ENCODE data around the gene JAML. TPM values are rescaled to one million over a fixed set of nuclear protein-coding genes. Genes with fewer than 3 reads are reported as not detected.

JAML gene
- total and polyA plus RNA-seq, 9 of the 15 experiments (the other 6 are each of a cell fraction or from before 2014, with no cell fraction given): 0.05 to 0.32 (median 0.22) TPM; not detected in 4

DNA sequence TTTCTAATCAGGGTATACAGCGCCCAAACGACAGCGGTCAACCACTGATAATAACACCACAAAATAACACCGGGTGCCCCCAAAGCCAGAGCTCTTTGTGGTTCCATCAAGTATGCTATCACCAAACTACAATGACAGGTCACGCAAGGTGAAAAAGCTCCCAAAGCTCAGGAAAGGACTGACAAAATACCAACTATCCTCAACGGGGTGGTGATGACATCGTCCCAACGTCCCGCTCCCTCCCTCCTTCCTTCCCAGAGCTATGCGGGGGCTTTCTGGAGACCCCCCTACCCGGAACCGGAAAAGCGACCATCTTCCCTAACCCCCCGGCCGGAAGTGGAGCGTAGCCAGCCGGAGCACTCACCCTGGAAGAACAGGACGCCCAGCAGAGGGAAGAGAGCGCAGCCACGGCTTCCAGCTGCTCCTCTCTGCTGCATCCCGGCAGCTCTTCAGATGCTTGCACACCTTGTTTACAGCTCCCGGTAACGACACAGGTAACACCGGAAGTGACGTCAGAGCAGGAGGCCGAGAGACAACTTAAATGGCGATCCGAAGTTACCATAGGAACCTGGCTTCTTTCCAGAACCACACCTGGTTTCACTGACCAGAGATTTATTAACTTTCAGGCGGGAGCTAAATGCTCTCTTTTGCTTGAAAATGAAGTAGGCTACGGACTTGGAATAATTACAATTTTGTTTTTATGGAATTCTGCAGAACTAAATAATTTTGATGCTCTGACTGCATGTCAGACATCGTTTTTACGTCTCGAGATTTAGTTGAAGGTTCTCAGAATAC is 27.2 kb upstream of the JAML start, which contains the start of gene MPZL3 (continued):
- TF ChIP-seq NR1H2 (CRISPR knock-in tag; IDR thresholded peaks at IDR 0.05) (no peak), ZNF143 (CRISPR knock-in tag; IDR thresholded peaks at IDR 0.05) (0 out of 2 replicates have a peak, but pooled peaks have one; percentile 21), FOSL1 (tag; conservative IDR thresholded peaks at IDR 0.05) (peak; percentile 51), ETV6 (IDR thresholded peaks at IDR 0.05; ENCODE audit: borderline replicate concordance in 1 of 2, low read depth in 2 of 2, low read length in 1 of 2) (no peak), ETV6 (CRISPR knock-in tag; IDR thresholded peaks at IDR 0.05; ENCODE audit: borderline replicate concordance) (no peak), XRCC3 (IDR thresholded peaks at IDR 0.05) (no peak), E2F3 (CRISPR knock-in tag; IDR thresholded peaks at IDR 0.05) (no peak), RNF2 (IDR thresholded peaks at IDR 0.05) (no peak), CREB1 (IDR thresholded peaks at IDR 0.05) (peak; percentile 73), CREB1 (CRISPR knock-in tag; IDR thresholded peaks at IDR 0.05) (peak; percentile 89), PPARD (CRISPR knock-in tag; IDR thresholded peaks at IDR 0.05) (no peak), BRD4 (IDR thresholded peaks at IDR 0.05) (no peak), BACH1 (tag; IDR thresholded peaks at IDR 0.05) (no peak), FOS (IDR thresholded peaks at IDR 0.05; ENCODE audit: extremely low read depth, insufficient read length) (no peak), THRAP3 (IDR thresholded peaks at IDR 0.05; ENCODE audit: borderline replicate concordance) (no peak), GTF2A2 (tag; IDR thresholded peaks at IDR 0.05) (no peak), PHF21A (IDR thresholded peaks at IDR 0.05; ENCODE audit: borderline replicate concordance, low read depth) (no peak), ZC3H4 (CRISPR knock-in tag; IDR thresholded peaks at IDR 0.05; ENCODE audit: borderline replicate concordance) (no peak), ELF4 (CRISPR knock-in tag; IDR thresholded peaks at IDR 0.05) (peak; percentile 76; the same call in 1 of the 2 replicates), FOXK2 (conservative IDR thresholded peaks at IDR 0.05 in 1 of 2, IDR thresholded peaks at IDR 0.05 in 1 of 2; ENCODE audit: low read depth in 2 of 2) (peak; percentile 70 to 88)
- TF ChIP-seq, protein P1, sequence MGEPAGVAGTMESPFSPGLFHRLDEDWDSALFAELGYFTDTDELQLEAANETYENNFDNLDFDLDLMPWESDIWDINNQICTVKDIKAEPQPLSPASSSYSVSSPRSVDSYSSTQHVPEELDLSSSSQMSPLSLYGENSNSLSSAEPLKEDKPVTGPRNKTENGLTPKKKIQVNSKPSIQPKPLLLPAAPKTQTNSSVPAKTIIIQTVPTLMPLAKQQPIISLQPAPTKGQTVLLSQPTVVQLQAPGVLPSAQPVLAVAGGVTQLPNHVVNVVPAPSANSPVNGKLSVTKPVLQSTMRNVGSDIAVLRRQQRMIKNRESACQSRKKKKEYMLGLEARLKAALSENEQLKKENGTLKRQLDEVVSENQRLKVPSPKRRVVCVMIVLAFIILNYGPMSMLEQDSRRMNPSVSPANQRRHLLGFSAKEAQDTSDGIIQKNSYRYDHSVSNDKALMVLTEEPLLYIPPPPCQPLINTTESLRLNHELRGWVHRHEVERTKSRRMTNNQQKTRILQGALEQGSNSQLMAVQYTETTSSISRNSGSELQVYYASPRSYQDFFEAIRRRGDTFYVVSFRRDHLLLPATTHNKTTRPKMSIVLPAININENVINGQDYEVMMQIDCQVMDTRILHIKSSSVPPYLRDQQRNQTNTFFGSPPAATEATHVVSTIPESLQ (CRISPR knock-in tag; IDR thresholded peaks at IDR 0.05): no peak
- TF ChIP-seq, protein P2, sequence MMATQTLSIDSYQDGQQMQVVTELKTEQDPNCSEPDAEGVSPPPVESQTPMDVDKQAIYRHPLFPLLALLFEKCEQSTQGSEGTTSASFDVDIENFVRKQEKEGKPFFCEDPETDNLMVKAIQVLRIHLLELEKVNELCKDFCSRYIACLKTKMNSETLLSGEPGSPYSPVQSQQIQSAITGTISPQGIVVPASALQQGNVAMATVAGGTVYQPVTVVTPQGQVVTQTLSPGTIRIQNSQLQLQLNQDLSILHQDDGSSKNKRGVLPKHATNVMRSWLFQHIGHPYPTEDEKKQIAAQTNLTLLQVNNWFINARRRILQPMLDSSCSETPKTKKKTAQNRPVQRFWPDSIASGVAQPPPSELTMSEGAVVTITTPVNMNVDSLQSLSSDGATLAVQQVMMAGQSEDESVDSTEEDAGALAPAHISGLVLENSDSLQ (IDR thresholded peaks at IDR 0.05): peak; percentile 57
- TF ChIP-seq, protein P3, sequence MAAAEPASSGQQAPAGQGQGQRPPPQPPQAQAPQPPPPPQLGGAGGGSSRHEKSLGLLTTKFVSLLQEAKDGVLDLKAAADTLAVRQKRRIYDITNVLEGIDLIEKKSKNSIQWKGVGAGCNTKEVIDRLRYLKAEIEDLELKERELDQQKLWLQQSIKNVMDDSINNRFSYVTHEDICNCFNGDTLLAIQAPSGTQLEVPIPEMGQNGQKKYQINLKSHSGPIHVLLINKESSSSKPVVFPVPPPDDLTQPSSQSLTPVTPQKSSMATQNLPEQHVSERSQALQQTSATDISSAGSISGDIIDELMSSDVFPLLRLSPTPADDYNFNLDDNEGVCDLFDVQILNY (CRISPR knock-in tag; IDR thresholded peaks at IDR 0.05): peak; percentile 57; the same call in 1 of the 2 replicates
- TF ChIP-seq, protein P4, sequence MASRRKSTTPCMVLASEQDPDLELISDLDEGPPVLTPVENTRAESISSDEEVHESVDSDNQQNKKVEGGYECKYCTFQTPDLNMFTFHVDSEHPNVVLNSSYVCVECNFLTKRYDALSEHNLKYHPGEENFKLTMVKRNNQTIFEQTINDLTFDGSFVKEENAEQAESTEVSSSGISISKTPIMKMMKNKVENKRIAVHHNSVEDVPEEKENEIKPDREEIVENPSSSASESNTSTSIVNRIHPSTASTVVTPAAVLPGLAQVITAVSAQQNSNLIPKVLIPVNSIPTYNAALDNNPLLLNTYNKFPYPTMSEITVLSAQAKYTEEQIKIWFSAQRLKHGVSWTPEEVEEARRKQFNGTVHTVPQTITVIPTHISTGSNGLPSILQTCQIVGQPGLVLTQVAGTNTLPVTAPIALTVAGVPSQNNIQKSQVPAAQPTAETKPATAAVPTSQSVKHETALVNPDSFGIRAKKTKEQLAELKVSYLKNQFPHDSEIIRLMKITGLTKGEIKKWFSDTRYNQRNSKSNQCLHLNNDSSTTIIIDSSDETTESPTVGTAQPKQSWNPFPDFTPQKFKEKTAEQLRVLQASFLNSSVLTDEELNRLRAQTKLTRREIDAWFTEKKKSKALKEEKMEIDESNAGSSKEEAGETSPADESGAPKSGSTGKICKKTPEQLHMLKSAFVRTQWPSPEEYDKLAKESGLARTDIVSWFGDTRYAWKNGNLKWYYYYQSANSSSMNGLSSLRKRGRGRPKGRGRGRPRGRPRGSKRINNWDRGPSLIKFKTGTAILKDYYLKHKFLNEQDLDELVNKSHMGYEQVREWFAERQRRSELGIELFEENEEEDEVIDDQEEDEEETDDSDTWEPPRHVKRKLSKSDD (conservative IDR thresholded peaks at IDR 0.05; ENCODE audit: low read length): peak; percentile 32; the same call in 1 of the 2 replicates
